Calu3 (cell line): ENCODE measurements around the gene FAM171A2. TPM values are rescaled to one million over a fixed set of nuclear protein-coding genes. Genes with fewer than 3 reads are reported as not detected.

ENCODE experiments used
- BruUV-seq: library from RNA; stranded (reverse); fragments of 400-500 nt; replicated peaks from 2 replicates; lab custom pipeline; 2021; lab: Mats Ljungman, UMichigan
- CTCF ChIA-PET: fragments of 300-600 bp; sonication (Branson Sonifier 250); formaldehyde crosslinking; loops from one replicate; lab custom pipeline; 2022; ENCODE audit warnings: antibody characterized with exemption; lab: Charles Lee
- DNase-seq: peaks from one replicate; pipeline ENCODE4 v3.0.0; 2022
- H3K27ac Mint-ChIP-seq: one replicate; pipeline ENCODE4 v1.8.0; 2022; ENCODE audit warnings: mixed read lengths; ENCODE audit not compliant: unreplicated experiment
- H3K27me3 Mint-ChIP-seq: one replicate; pipeline ENCODE4 v1.8.0; 2022; ENCODE audit warnings: mixed read lengths; ENCODE audit not compliant: unreplicated experiment
- H3K36me3 Mint-ChIP-seq: one replicate; pipeline ENCODE4 v1.8.0; 2022; ENCODE audit warnings: mild to moderate bottlenecking, moderate library complexity, mixed read lengths; ENCODE audit not compliant: insufficient read depth, unreplicated experiment
- H3K4me1 Mint-ChIP-seq: one replicate; pipeline ENCODE4 v1.8.0; 2022; ENCODE audit warnings: mild to moderate bottlenecking, low read depth, mixed read lengths; ENCODE audit not compliant: unreplicated experiment
- H3K4me3 Mint-ChIP-seq: one replicate; pipeline ENCODE4 v1.8.0; 2022; ENCODE audit warnings: mild to moderate bottlenecking, low read depth, moderate library complexity, mixed read lengths; ENCODE audit not compliant: unreplicated experiment
- H3K9me3 Mint-ChIP-seq: one replicate; pipeline ENCODE4 v1.8.0; 2022; ENCODE audit warnings: low read depth, mixed read lengths; ENCODE audit not compliant: unreplicated experiment
- intact Hi-C: fragments of 100-400 bp; cut with micrococcal nuclease; formaldehyde crosslinking; loops from one replicate; pipeline ENCODE4 v1.10.0; 2022; ENCODE audit not compliant: unreplicated experiment
- total RNA-seq: library from RNA; stranded (reverse); gene quantifications from 2 replicates; pipeline ENCODE4 v1.2.3, GENCODE V29; 2022
- TF ChIP-seq, protein P1 (sequence below): fragments of 200-600 bp; IDR thresholded peaks from one replicate; pipeline ENCODE4 v1.8.0; 2022; ENCODE audit warnings: antibody characterized with exemption; ENCODE audit not compliant: unreplicated experiment

FAM171A2 gene
- total RNA-seq, 1 experiment from 2014 or later, result 2.0 TPM

DNA sequence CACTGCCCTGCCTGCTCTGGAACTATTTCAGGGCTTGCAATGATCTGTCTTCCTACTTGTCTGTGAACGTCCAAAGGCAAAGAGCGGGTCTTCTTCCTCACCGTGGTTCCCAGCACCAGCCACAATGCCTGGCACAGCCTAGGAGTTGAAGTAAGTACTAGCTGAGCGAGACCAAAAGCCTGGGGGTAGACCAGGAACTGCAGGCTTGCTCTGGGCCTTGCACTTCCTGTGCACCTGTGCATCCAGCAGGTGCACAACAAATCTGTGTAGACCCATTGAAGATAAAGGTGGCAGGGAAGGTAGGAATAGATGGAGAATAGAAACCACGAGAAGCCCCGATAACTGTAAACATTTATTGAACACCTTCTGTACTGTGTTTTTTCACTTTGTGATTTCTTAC is 4.6 kb downstream of the FAM171A2 start:
- BruUV-seq, result no TSS peak
- Mint-ChIP-seq H3K27me3 (peaks cover 75% of the 10 kb centered on the region), H3K9me3 (no peaks in the 10 kb centered on the region), H3K36me3 (no peaks in the 10 kb centered on the region), H3K27ac (no peak overlapping the region), H3K4me1 (peaks cover 10% of the 10 kb centered on the region), H3K4me3 (no peak overlapping the region)
- TF ChIP-seq, protein P1, sequence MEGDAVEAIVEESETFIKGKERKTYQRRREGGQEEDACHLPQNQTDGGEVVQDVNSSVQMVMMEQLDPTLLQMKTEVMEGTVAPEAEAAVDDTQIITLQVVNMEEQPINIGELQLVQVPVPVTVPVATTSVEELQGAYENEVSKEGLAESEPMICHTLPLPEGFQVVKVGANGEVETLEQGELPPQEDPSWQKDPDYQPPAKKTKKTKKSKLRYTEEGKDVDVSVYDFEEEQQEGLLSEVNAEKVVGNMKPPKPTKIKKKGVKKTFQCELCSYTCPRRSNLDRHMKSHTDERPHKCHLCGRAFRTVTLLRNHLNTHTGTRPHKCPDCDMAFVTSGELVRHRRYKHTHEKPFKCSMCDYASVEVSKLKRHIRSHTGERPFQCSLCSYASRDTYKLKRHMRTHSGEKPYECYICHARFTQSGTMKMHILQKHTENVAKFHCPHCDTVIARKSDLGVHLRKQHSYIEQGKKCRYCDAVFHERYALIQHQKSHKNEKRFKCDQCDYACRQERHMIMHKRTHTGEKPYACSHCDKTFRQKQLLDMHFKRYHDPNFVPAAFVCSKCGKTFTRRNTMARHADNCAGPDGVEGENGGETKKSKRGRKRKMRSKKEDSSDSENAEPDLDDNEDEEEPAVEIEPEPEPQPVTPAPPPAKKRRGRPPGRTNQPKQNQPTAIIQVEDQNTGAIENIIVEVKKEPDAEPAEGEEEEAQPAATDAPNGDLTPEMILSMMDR, result no peak
- intact Hi-C loops, result no loop called here
- CTCF ChIA-PET, result interaction anchor here (2.1 kb wide), 1 partner anchor 8 kb away, joined by 6 read pairs; no protein-coding TSS in a partner anchor
- DNase-seq, result no peak

DNA sequence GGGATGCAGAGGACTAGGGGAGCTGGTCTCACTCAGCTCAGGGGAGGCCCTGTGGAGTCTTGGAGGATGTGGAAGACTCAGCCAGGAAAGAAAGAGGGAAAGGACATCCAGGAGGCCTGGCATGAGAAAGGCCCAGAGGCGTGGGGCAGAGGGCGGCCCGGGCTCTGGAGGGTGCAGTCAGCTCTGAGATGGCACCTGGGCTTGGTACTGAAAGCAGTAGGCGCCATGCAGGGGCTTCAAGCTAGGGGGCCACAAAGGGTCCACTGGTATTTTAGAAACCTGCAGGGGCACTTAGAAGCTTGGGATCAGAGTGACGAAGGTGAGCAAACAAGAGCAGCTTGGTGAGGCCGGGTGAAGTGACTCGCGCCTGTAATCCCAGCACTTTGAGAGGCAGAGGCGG is 5.6 kb downstream of the FAM171A2 start:
- Mint-ChIP-seq H3K4me3 (no peak overlapping the region), H3K9me3 (no peaks in the 10 kb centered on the region), H3K36me3 (peaks cover 4% of the 10 kb centered on the region), H3K27ac (no peak overlapping the region), H3K4me1 (peaks cover 10% of the 10 kb centered on the region), H3K27me3 (peaks cover 75% of the 10 kb centered on the region)
- no peak for DNase-seq
- CTCF ChIA-PET, result interaction anchor here (0.6 to 2.1 kb wide), 5 partner anchors 9 to 212 kb away, joined by 3 to 6 read pairs (median 3); no protein-coding TSS in a partner anchor
- no TSS peak for BruUV-seq
- TF ChIP-seq, protein P1, result no peak
- intact Hi-C loops, result no loop called here

DNA sequence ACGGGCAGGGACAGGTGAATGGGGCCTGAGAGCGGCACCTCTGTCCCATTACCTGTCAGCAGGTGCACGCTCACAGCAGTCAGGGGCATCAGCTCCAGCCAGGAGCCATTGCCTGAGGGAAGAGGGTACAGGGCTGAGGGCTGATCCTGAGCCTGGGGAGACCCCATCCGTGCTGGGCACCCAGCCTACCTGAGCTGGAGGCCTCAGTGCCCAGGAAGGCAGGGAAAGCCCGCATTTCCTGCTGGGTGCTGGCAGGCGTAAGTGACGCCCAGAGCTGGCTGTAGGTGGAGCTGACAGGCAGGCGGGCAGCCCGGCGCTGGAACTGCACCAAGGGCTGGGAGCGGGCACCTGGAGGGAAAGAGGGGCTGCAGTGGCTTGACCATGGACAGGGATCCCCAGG is 7.4 kb downstream of the FAM171A2 start:
- no peak overlapping the region for H3K4me3 Mint-ChIP-seq
- intact Hi-C loops, result no loop called here

DNA sequence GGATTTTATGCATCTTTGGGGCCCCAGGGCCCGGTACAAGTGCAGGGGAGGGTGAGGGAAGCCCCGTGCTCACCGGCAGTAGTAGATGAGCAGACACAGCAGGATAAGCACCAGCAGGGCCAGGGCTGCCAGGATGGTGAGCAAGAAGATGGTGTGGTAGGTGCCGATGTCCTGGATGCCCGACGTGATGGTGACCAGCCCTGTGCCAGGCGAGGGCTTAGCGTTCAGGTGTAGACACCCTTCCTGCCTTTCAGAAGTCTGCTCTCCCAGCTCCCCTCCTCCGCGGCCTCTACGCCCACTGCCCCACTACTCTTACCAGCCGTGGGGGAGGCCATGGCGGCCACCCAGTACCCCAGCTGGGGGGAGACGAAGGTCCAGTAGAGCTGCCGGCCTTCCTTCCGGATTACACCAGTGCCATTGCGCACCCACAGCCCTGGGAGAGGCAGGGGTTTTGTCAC is 8.0 kb downstream of the FAM171A2 start:
- no peak overlapping the region for H3K4me3 Mint-ChIP-seq
- no peak overlapping the region for H3K27ac Mint-ChIP-seq
- CTCF ChIA-PET, result interaction anchor here (0.5 to 1.7 kb wide), 5 partner anchors 8 to 798 kb away, joined by 3 to 9 read pairs (median 6); partner anchors contain the start of gene CCDC43
- peaks cover 53% of the 10 kb centered on the region for H3K27me3 Mint-ChIP-seq
- H3K4me1 Mint-ChIP-seq, result peaks cover 8% of the 10 kb centered on the region
- no TSS peak for BruUV-seq
- intact Hi-C loops, result no loop called here
- peaks cover 14% of the 10 kb centered on the region for H3K36me3 Mint-ChIP-seq
- H3K9me3 Mint-ChIP-seq, result no peaks in the 10 kb centered on the region
- TF ChIP-seq, protein P1, result no peak
- DNase-seq, result no peak

More for the DNA sequence above, 7.4 kb downstream of the FAM171A2 start:
- TF ChIP-seq, protein P1, result peak; percentile 22
- peaks cover 14% of the 10 kb centered on the region for H3K36me3 Mint-ChIP-seq
- H3K27me3 Mint-ChIP-seq, result peaks cover 58% of the 10 kb centered on the region
- H3K9me3 Mint-ChIP-seq, result no peaks in the 10 kb centered on the region
- H3K27ac Mint-ChIP-seq, result no peak overlapping the region
- no TSS peak for BruUV-seq
- H3K4me1 Mint-ChIP-seq, result peaks cover 10% of the 10 kb centered on the region
- CTCF ChIA-PET, result interaction anchor here (1.1 to 1.7 kb wide), 5 partner anchors 9 to 334 kb away, joined by 3 to 9 read pairs (median 6); partner anchors contain the start of gene CCDC43
- peak; percentile 50 for DNase-seq
